Lower lobe of right lung (tissue), 2 donors: Measurements from ENCODE around the gene PRPSAP1. TPM values are rescaled to one million over a fixed set of nuclear protein-coding genes. Genes with fewer than 3 reads are reported as not detected.

Experiments used
- ATAC-seq, 2 donors: fragments of 200-7000 bp; cut with Tn5 transposase; one replicate each; pipeline ENCODE4 v1.9.1; 2020 to 2022; ENCODE audit warnings: mild to moderate bottlenecking in 2 of 2, moderate library complexity in 2 of 2
- DNase-seq: peaks from one replicate; pipeline ENCODE4 v3.0.0-alpha.2; 2020
- H3K27ac ChIP-seq: fragments of 200-600 bp; one replicate; pipeline ENCODE4 v1.8.0; 2022
- H3K27me3 ChIP-seq: fragments of 200-600 bp; one replicate; pipeline ENCODE4 v1.8.0; 2022; ENCODE audit warnings: low read depth
- H3K36me3 ChIP-seq: fragments of 200-600 bp; one replicate; pipeline ENCODE4 v1.8.0; 2022; ENCODE audit warnings: mild to moderate bottlenecking
- H3K4me1 ChIP-seq: fragments of 200-600 bp; one replicate; pipeline ENCODE4 v1.8.0; 2022
- H3K4me3 ChIP-seq: fragments of 200-600 bp; one replicate; pipeline ENCODE4 v1.8.0; 2022; ENCODE audit warnings: mild to moderate bottlenecking
- H3K9me3 ChIP-seq: fragments of 200-600 bp; one replicate; pipeline ENCODE4 v1.8.0; 2022
- CTCF ChIP-seq: fragments of 200-600 bp; IDR thresholded peaks from one replicate; pipeline ENCODE4 v1.8.0; 2022; ENCODE audit warnings: antibody characterized with exemption, mild to moderate bottlenecking
- intact Hi-C: fragments of 100-400 bp; cut with DNase I; formaldehyde crosslinking; loops from one replicate; pipeline ENCODE4 v1.11.0; 2022
- total RNA-seq: library from RNA; stranded (reverse); fragmentation: NEBNext Ultra II Directional; extraction: Animal tissue kit (Norgen Biotek cat#: 25700); gene quantifications from one replicate; pipeline ENCODE4 v1.2.1, GENCODE V29; 2021
- donor health status: DM: no; HTN: yes; CAD: no; lungs with severe emphysema.

PRPSAP1 gene
- total RNA-seq, 1 donor from 2014 or later = 70.4 TPM

GRCh38 chr17:76262732-76263344, 90.9 kb downstream of the PRPSAP1 start:
- Histone ChIP-seq H3K36me3 (no peaks in the 10 kb centered on the region), H3K9me3 (no peaks in the 10 kb centered on the region), H3K27ac (peak overlapping the region; percentile 73), H3K4me1 (peaks cover 60% of the 10 kb centered on the region), H3K4me3 (no peak overlapping the region), H3K27me3 (no peaks in the 10 kb centered on the region)
- peak in 1 of 2 donors; percentile 7 for ATAC-seq
- intact Hi-C loops = no loop called here
- no peak for DNase-seq
- TF ChIP-seq CTCF = no peak

- no peak for TF ChIP-seq CTCF
- intact Hi-C loops = no loop called here
- no peak for DNase-seq
- no peaks in the 10 kb centered on the region for H3K36me3 ChIP-seq
- no peak for ATAC-seq
- no peaks in the 10 kb centered on the region for H3K9me3 ChIP-seq
- no peak overlapping the region for H3K4me3 ChIP-seq
- no peaks in the 10 kb centered on the region for H3K27me3 ChIP-seq
- H3K27ac ChIP-seq = peak overlapping the region; percentile 73
- peaks cover 48% of the 10 kb centered on the region for H3K4me1 ChIP-seq
These were observed 92.1 kb downstream of the PRPSAP1 start for GRCh38 chr17:76261421-76262215.

DNA sequence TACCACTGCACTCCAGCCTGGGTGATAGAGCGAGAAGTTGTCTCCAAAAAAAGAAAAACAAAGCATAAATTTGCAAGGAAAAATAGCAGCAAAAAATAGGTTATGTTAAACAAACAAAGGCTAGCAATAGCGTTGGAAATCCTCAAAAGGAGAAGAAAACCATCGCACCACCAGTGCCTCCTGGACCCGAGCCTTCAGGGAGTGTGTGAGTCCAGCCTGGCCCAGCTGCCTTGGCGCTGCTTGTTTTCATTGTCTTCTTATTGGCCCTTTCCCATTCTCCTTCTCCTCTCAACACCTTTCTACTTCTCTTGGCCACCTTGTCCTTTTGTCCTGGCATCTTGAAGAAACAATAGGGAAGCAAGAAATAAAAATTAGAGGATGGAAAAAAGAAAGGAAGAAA, 93.0 kb downstream of the PRPSAP1 start:
- Histone ChIP-seq H3K36me3 (no peaks in the 10 kb centered on the region), H3K4me3 (no peak overlapping the region), H3K4me1 (peaks cover 44% of the 10 kb centered on the region), H3K27me3 (no peaks in the 10 kb centered on the region), H3K9me3 (no peaks in the 10 kb centered on the region), H3K27ac (no peak overlapping the region)
- no peak for ATAC-seq
- intact Hi-C loops = no loop called here
- TF ChIP-seq CTCF = no peak
- peak; percentile 23 for DNase-seq

DNA sequence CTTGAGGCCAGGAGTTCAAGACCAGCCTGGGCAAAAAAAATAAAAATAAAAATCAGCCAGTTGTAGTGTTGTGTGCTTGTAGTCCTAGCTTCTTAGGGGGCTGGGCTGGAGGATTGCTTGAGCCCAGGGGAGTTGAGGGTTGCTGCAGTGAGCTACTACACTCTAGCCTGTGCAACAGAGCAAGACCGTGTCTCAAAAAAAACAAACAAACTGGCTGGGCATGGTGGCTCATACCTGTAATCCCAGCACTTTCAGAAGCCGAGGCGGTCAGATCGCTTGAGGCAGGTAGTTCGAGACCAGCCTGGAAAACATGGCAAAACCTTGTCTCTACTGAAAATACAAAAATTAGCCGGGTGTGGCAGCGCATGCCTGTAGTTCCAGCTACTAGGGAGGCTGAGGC, 93.5 kb downstream of the PRPSAP1 start:
- no peaks in the 10 kb centered on the region for H3K9me3 ChIP-seq
- intact Hi-C loops = no loop called here
- no peak for TF ChIP-seq CTCF
- no peaks in the 10 kb centered on the region for H3K27me3 ChIP-seq
- H3K4me1 ChIP-seq = peaks cover 44% of the 10 kb centered on the region
- ATAC-seq (no peak), DNase-seq (peak; percentile 4)
- H3K4me3 ChIP-seq = no peak overlapping the region
- H3K27ac ChIP-seq = peak overlapping the region; percentile 4
- no peaks in the 10 kb centered on the region for H3K36me3 ChIP-seq

Other genes starting within 250 kb of the PRPSAP1 start
- 21.5 TPM for gene FOXJ1, start 212.7 kb downstream of the PRPSAP1 start, total RNA-seq
- gene RNF157, start 113.4 kb downstream of the PRPSAP1 start, total RNA-seq = 2.4 TPM
- 62.7 TPM for gene UBALD2, start 88.6 kb downstream of the PRPSAP1 start, total RNA-seq
- gene QRICH2, start 45.6 kb downstream of the PRPSAP1 start, total RNA-seq = 4.5 TPM
- gene SPHK1, start 30.7 kb upstream of the PRPSAP1 start, total RNA-seq = 8.2 TPM
- gene UBE2O, start 99.2 kb upstream of the PRPSAP1 start, total RNA-seq = 18.2 TPM
- not detected for gene AANAT, start 113.7 kb upstream of the PRPSAP1 start, total RNA-seq
- gene RHBDF2, start 147.5 kb upstream of the PRPSAP1 start, total RNA-seq = 47.8 TPM
- 30.2 TPM for gene CYGB, start 183.8 kb upstream of the PRPSAP1 start, total RNA-seq
- gene PRCD, start 186.1 kb upstream of the PRPSAP1 start, total RNA-seq = 8.2 TPM
- gene ST6GALNAC2, start 231.9 kb upstream of the PRPSAP1 start, total RNA-seq = 29.0 TPM